BJ (cell line): ENCODE data around the gene C12orf57. TPM values are rescaled to one million over a fixed set of nuclear protein-coding genes. Genes with fewer than 3 reads are reported as not detected.

Source experiments
- CTCF ChIA-PET: fragments of 350-600 bp; formaldehyde crosslinking; extraction: SDS; loops from one replicate; lab custom pipeline; 2021; ENCODE audit warnings: antibody characterized with exemption, inconsistent platforms; lab: Yijun Ruan, JAX
- POLR2A ChIA-PET: fragments of 300-600 bp; sonication (Branson Sonifier 250); formaldehyde crosslinking; extraction: SDS; loops from one replicate; lab custom pipeline; 2021; ENCODE audit warnings: antibody characterized with exemption; lab: Charles Lee
- DNase-seq: peaks from one replicate; pipeline ENCODE4 v3.0.0-alpha.2; 2011; ENCODE audit warnings: low read depth
- H3K27me3 ChIP-seq: 2 replicates; pipeline ENCODE4 v1.6.0; 2011; ENCODE audit warnings: low read length; ENCODE audit not compliant: control insufficient read depth, insufficient read depth
- H3K36me3 ChIP-seq: 2 replicates; pipeline ENCODE4 v1.5.1; 2011; ENCODE audit warnings: low read length; ENCODE audit not compliant: control insufficient read depth, insufficient read depth
- H3K4me3 ChIP-seq: 2 replicates; pipeline ENCODE4 v1.5.1; 2011; ENCODE audit warnings: low read depth, mild to moderate bottlenecking, control low read depth, low read length
- polyA plus RNA-seq: library from polyadenylated mRNA; depleted of rRNA; stranded (reverse); fragments of >200 nt; gene quantifications from 2 replicates; pipeline ENCODE4 v1.2.3, GENCODE V29; 2011
- TF ChIP-seq, protein P1 (sequence below): IDR thresholded peaks from 2 replicates; pipeline ENCODE4 v1.5.1; 2011; ENCODE audit warnings: low read depth, mild to moderate bottlenecking, control low read depth, inconsistent platforms, low read length, moderate library complexity; ENCODE audit not compliant: insufficient read depth

Gene C12orf57
- polyA plus RNA-seq, 1 experiment = 709 TPM

DNA sequence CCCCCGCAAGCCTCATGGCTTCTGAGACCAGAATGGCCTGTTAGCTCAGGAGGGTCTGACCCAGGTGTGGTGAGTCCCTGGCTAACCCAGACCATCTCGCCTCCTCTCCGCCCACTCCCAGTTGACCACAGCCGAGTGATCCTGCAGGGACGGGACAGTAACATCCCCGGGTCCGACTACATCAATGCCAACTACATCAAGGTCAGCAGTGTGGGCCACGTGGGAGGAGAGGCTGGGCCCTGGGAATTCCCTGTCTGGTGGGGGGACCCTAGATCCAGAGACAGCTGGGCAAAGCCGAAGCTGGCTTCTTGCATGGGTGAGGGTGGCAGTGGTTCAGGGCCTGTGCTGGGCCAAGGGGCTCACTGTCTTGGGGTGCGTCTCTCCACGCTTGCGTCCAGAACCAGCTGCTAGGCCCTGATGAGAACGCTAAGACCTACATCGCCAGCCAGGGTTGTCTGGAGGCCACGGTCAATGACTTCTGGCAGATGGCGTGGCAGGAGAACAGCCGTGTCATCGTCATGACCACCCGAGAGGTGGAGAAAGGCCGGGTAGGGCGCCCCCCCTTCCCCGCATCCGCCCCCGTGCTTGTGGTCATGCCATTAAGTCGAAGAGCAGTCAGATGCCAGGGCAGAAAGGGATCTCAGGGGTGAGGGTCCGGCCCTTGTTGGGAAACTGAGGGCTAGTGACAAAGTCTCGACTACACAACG, 12.4 kb downstream of the C12orf57 start:
- DNase-seq = no peak
- H3K36me3 ChIP-seq = no peaks in the 10 kb centered on the region
- no peak overlapping the region for H3K4me3 ChIP-seq
- POLR2A ChIA-PET = no interaction called here
- no peaks in the 10 kb centered on the region for H3K27me3 ChIP-seq
- CTCF ChIA-PET = interaction anchor here (0.7 to 1.2 kb wide), 4 partner anchors 9 to 157 kb away, joined by 3 to 5 read pairs (median 4); no protein-coding TSS in a partner anchor
- TF ChIP-seq, protein P1, sequence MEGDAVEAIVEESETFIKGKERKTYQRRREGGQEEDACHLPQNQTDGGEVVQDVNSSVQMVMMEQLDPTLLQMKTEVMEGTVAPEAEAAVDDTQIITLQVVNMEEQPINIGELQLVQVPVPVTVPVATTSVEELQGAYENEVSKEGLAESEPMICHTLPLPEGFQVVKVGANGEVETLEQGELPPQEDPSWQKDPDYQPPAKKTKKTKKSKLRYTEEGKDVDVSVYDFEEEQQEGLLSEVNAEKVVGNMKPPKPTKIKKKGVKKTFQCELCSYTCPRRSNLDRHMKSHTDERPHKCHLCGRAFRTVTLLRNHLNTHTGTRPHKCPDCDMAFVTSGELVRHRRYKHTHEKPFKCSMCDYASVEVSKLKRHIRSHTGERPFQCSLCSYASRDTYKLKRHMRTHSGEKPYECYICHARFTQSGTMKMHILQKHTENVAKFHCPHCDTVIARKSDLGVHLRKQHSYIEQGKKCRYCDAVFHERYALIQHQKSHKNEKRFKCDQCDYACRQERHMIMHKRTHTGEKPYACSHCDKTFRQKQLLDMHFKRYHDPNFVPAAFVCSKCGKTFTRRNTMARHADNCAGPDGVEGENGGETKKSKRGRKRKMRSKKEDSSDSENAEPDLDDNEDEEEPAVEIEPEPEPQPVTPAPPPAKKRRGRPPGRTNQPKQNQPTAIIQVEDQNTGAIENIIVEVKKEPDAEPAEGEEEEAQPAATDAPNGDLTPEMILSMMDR = no peak

- CTCF ChIA-PET = interaction anchor here (0.9 to 2.6 kb wide), 5 partner anchors 8 to 156 kb away, joined by 3 to 9 read pairs (median 3); partner anchors contain the start of gene SPSB2
- TF ChIP-seq, protein P1 = no peak
Observed at GRCh38 chr12:6957151-6957701, 13.4 kb downstream of the C12orf57 start.

DNA sequence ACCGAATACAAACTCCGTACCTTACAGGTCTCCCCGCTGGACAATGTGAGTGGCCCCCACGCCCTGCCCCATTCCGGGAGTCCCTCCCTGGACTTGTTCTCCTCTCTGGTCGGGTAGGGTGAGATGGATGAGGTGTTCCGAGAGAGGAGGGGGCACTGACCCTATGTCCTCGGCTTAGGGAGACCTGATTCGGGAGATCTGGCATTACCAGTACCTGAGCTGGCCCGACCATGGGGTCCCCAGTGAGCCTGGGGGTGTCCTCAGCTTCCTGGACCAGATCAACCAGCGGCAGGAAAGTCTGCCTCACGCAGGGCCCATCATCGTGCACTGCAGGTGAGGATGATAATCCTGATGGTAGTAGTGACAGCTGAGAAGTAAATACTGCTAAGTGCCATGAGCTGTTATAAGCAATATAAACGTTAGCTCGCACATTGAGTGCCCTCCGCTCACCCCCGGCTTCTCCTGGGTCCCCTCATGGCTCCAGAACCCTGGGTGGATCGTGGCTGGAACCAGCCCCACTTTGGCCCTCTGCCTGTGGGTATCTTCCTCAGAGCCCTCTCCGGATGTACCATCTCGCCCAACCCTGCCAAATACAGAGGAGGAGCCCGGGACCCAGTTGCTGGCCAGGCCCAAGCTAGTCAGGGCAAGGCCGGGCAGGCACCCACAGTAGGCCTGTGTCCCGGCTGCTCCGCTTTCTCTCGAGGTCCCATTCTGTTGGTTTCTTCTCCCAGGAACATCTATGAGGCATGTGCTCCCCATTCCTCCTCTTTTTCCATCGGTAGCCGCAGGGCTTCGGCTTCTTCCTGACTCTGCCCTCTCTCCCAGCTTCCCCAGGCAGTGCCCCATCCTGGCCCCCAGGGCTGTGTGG, 14.2 kb downstream of the C12orf57 start:
- no peak overlapping the region for H3K4me3 ChIP-seq
- no peaks in the 10 kb centered on the region for H3K36me3 ChIP-seq
- no peaks in the 10 kb centered on the region for H3K27me3 ChIP-seq
- TF ChIP-seq, protein P1 = no peak
- POLR2A ChIA-PET = no interaction called here
- CTCF ChIA-PET = interaction anchor here (0.6 to 2.6 kb wide), 4 partner anchors 13 to 173 kb away, joined by 3 to 9 read pairs (median 5); partner anchors contain the start of gene SPSB2
- no peak for DNase-seq

More at GRCh38 chr12:6957151-6957701, 13.4 kb downstream of the C12orf57 start:
- Histone ChIP-seq H3K27me3 (no peaks in the 10 kb centered on the region), H3K36me3 (no peaks in the 10 kb centered on the region), H3K4me3 (no peak overlapping the region)
- no peak for DNase-seq
- POLR2A ChIA-PET = no interaction called here

DNA sequence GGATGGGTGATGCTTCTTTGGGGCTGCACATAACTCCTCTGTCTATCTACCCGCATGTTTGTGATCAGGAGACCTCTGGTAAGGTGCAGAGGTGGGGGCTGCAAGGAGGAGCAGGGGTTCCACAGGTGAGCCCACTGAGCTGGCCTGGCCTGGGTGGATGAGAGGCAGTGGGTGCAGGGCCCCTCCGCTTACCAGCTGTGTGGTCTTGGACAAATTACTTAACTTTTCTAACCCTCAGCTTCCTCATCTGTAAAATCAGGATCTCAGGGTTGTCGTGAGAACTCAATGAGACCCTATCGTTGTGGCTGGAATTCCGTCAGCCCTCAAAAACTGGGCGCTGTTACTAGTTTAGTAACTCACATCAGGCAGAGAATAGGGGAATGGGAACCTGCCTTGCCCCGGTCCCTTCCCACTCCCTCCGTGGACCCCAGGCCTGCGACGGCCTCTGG, 14.8 kb downstream of the C12orf57 start:
- no peaks in the 10 kb centered on the region for H3K27me3 ChIP-seq
- POLR2A ChIA-PET = no interaction called here
- H3K4me3 ChIP-seq = no peak overlapping the region
- TF ChIP-seq, protein P1 = no peak
- CTCF ChIA-PET = interaction anchor here (0.6 to 2.6 kb wide), 4 partner anchors 14 to 230 kb away, joined by 4 to 9 read pairs (median 5); no protein-coding TSS in a partner anchor
- H3K36me3 ChIP-seq = no peaks in the 10 kb centered on the region
- DNase-seq = no peak
